Measurements from ENCODE around the gene CCND1.

DNA sequence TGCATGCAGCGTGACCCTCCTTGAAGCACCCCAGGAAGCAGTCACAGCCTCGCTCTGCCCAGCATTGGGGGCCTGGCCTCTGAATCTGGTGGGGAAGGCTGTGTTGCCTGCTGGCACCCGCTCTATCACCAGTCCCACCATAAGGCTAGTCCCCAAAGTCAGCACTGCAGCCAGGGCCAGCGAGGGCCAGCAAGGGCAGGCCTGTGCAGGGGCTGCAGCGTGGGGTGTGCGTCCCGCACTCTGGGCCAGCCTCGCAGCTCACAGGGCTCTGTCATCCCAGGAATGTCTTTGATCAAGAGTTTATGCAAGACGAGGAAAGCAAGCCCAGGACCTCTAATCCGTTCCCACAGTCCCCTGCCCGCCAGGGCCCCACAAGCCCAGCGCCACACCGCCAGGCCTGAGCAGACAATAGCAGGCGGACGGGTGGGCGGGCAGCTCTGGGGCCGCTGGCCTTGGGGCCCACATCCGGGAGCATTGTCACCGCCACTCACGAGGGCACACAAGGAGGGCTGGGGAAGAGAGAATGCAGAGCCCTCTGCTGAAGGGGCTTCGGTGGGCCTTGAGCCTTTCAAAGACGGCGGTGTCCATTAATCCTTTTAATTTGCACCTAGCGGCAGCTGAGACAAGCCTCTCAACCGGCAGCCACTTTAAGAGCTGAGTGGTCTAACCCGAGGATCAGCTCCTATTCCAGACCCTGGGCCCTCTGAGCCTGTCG, 17.1 kb downstream of the CCND1 start:
- TF ChIP-seq, protein P1, sequence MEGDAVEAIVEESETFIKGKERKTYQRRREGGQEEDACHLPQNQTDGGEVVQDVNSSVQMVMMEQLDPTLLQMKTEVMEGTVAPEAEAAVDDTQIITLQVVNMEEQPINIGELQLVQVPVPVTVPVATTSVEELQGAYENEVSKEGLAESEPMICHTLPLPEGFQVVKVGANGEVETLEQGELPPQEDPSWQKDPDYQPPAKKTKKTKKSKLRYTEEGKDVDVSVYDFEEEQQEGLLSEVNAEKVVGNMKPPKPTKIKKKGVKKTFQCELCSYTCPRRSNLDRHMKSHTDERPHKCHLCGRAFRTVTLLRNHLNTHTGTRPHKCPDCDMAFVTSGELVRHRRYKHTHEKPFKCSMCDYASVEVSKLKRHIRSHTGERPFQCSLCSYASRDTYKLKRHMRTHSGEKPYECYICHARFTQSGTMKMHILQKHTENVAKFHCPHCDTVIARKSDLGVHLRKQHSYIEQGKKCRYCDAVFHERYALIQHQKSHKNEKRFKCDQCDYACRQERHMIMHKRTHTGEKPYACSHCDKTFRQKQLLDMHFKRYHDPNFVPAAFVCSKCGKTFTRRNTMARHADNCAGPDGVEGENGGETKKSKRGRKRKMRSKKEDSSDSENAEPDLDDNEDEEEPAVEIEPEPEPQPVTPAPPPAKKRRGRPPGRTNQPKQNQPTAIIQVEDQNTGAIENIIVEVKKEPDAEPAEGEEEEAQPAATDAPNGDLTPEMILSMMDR (IDR thresholded peaks at IDR 0.05) = no peak
- TF ChIP-seq POLR2A (IDR thresholded peaks at IDR 0.05) = no peak
